Measurements from ENCODE around the gene CDC6.

DNA sequence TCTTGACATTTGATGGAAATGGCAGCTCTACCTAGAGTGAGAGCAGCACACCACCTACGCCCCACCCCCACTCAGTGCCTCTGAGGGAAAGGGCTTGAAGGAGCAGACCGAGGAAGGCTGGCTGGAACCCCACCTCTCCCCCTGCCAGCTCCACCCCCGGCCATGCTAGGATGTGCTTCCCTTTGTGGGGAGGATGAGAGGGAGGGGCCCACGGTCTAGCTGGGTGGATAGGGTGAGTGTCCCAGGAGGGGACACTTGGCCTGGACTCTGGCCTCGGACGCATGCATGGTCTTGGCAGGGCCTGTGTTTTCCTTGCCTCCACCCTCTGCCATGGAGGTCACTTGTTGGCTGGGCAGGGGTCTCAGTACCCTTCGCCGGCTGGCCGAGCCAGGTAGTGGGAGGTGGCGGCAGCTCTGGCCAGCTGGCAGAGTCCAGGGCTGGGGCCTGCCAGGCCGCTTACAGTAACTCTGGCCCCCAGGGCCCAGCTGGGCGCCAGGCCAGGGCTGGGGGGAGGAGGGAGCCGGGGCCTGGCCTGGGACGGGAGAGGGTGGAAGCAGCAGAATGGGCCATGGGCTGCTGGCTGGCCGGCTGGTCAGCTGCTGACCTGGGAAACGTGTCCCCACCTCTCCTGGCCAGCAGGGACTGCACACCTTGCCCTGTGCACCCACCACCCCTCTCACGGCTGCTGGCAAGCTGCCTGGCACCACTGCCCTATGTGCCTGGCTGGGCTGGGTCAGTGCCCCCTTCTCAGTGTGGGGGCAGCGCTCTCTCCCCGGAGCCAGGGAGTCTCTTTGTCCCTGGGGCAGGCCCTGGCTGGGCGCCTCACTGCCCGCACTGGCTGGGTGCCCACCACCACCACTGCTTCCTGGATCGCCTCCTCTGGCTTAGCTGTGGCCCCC lies 44.3 kb downstream of the CDC6 start:
- TF ChIP-seq, protein P1, sequence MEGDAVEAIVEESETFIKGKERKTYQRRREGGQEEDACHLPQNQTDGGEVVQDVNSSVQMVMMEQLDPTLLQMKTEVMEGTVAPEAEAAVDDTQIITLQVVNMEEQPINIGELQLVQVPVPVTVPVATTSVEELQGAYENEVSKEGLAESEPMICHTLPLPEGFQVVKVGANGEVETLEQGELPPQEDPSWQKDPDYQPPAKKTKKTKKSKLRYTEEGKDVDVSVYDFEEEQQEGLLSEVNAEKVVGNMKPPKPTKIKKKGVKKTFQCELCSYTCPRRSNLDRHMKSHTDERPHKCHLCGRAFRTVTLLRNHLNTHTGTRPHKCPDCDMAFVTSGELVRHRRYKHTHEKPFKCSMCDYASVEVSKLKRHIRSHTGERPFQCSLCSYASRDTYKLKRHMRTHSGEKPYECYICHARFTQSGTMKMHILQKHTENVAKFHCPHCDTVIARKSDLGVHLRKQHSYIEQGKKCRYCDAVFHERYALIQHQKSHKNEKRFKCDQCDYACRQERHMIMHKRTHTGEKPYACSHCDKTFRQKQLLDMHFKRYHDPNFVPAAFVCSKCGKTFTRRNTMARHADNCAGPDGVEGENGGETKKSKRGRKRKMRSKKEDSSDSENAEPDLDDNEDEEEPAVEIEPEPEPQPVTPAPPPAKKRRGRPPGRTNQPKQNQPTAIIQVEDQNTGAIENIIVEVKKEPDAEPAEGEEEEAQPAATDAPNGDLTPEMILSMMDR (IDR thresholded peaks at IDR 0.05): peak in 2 of 4 donors; percentile 2 to 11
- no peak for TF ChIP-seq POLR2A (IDR thresholded peaks at IDR 0.05)

Measured in right lobe of liver (tissue), 4 donors.